Activated CD8-positive, alpha-beta memory T cell treated with anti-CD3 and anti-CD28 coated beads for 48 hours (primary cell): Measurements from ENCODE around the gene PRR13.

Source experiments
- DNase-seq, 3 experiments: peaks; one replicate each; pipeline ENCODE4 v3.0.0-alpha.2; 2020; ENCODE audit warnings: low read depth in 2 of 3, low spot score in 2 of 3

PRR13 gene

GRCh38 chr12:53492188-53492587 lies 50.7 kb downstream of the PRR13 start:
- DNase-seq = no peak

GRCh38 chr12:53492830-53493609 lies 51.5 kb downstream of the PRR13 start:
- DNase-seq = peak; percentile 66 to 71 (median 70)

GRCh38 chr12:53493610-53494391 lies 52.3 kb downstream of the PRR13 start:
- no peak for DNase-seq
